Endothelial cell (in vitro differentiated cells): ENCODE measurements around the gene ZBTB18. TPM values are rescaled to one million over a fixed set of nuclear protein-coding genes. Genes with fewer than 3 reads are reported as not detected.

Experiments used
- DNase-seq: peaks from one replicate; pipeline ENCODE4 v3.0.0; 2021; ENCODE audit warnings: low spot score
- H3K27ac Mint-ChIP-seq: one replicate; pipeline ENCODE4 v1.8.0; 2021; ENCODE audit warnings: mixed read lengths, inconsistent platforms; ENCODE audit not compliant: unreplicated experiment
- H3K27me3 Mint-ChIP-seq: one replicate; pipeline ENCODE4 v1.8.0; 2021; ENCODE audit warnings: mild to moderate bottlenecking, moderate library complexity, mixed read lengths, inconsistent platforms; ENCODE audit not compliant: unreplicated experiment
- H3K36me3 Mint-ChIP-seq: one replicate; pipeline ENCODE4 v1.8.0; 2021; ENCODE audit warnings: mild to moderate bottlenecking, low read depth, mixed read lengths, inconsistent platforms; ENCODE audit not compliant: unreplicated experiment
- H3K4me1 Mint-ChIP-seq: one replicate; pipeline ENCODE4 v1.8.0; 2021; ENCODE audit warnings: mild to moderate bottlenecking, mixed read lengths, inconsistent platforms; ENCODE audit not compliant: unreplicated experiment
- H3K4me3 Mint-ChIP-seq: one replicate; pipeline ENCODE4 v1.8.0; 2021; ENCODE audit warnings: mild to moderate bottlenecking, mixed read lengths, inconsistent platforms; ENCODE audit not compliant: unreplicated experiment
- H3K9me3 Mint-ChIP-seq: one replicate; pipeline ENCODE4 v1.8.0; 2021; ENCODE audit warnings: mixed read lengths, inconsistent platforms; ENCODE audit not compliant: unreplicated experiment
- CTCF ChIP-seq: fragments of 200-600 bp; sonication (generic); IDR thresholded peaks from one replicate; pipeline ENCODE4 v1.5.0; 2021; ENCODE audit warnings: antibody characterized with exemption; ENCODE audit not compliant: unreplicated experiment
- total RNA-seq: library from RNA; stranded (reverse); fragmentation: NEBNext Ultra II Directional; extraction: Animal tissue kit (Norgen Biotek cat#: 25700); gene quantifications from one replicate; pipeline ENCODE4 v1.2.1, GENCODE V29; 2021; ENCODE audit not compliant: unreplicated experiment

The ZBTB18 gene
- total RNA-seq, 1 donor from 2014 or later = 21.7 TPM

GRCh38 chr1:244050014-244050834, 859 bp upstream of the ZBTB18 start:
- DNase-seq = no peak
- peak overlapping the region; percentile 92 for H3K27ac Mint-ChIP-seq
- H3K9me3 Mint-ChIP-seq = no peaks in the 10 kb centered on the region
- peaks cover 34% of the 10 kb centered on the region for H3K4me1 Mint-ChIP-seq
- peaks cover 12% of the 10 kb centered on the region for H3K27me3 Mint-ChIP-seq
- H3K4me3 Mint-ChIP-seq = peak overlapping the region; percentile 99
- peaks cover 10% of the 10 kb centered on the region for H3K36me3 Mint-ChIP-seq
- TF ChIP-seq CTCF = no peak

GRCh38 chr1:244052016-244052727, 1.1 kb downstream of the ZBTB18 start:
- Mint-ChIP-seq H3K4me3 (no peak overlapping the region), H3K9me3 (no peaks in the 10 kb centered on the region), H3K36me3 (peaks cover 10% of the 10 kb centered on the region), H3K4me1 (peaks cover 26% of the 10 kb centered on the region), H3K27ac (no peak overlapping the region), H3K27me3 (peaks cover 12% of the 10 kb centered on the region)
- DNase-seq = no peak
- TF ChIP-seq CTCF = no peak

GRCh38 chr1:244052728-244053312, 1.7 kb downstream of the ZBTB18 start:
- peaks cover 24% of the 10 kb centered on the region for H3K4me1 Mint-ChIP-seq
- peaks cover 10% of the 10 kb centered on the region for H3K36me3 Mint-ChIP-seq
- no peak overlapping the region for H3K27ac Mint-ChIP-seq
- no peaks in the 10 kb centered on the region for H3K9me3 Mint-ChIP-seq
- no peak overlapping the region for H3K4me3 Mint-ChIP-seq
- no peak for TF ChIP-seq CTCF
- H3K27me3 Mint-ChIP-seq = peaks cover 12% of the 10 kb centered on the region
- DNase-seq = no peak

GRCh38 chr1:244053831-244054230, 2.7 kb downstream of the ZBTB18 start:
- DNase-seq = no peak
- no peaks in the 10 kb centered on the region for H3K9me3 Mint-ChIP-seq
- H3K27me3 Mint-ChIP-seq = peaks cover 12% of the 10 kb centered on the region
- peaks cover 10% of the 10 kb centered on the region for H3K36me3 Mint-ChIP-seq
- H3K4me1 Mint-ChIP-seq = peaks cover 24% of the 10 kb centered on the region
- no peak overlapping the region for H3K4me3 Mint-ChIP-seq
- no peak overlapping the region for H3K27ac Mint-ChIP-seq
- no peak for TF ChIP-seq CTCF
